Femur (tissue), 1 donor: ENCODE results near the gene PLCB1.
A peak's percentile ranks its signal among the peaks of the same experiment; 100 is the strongest.

ENCODE experiments used
- DNase-seq: peaks from one replicate; pipeline ENCODE4 v3.0.0-alpha.2; 2017

Gene PLCB1

GRCh38 chr20:8749986-8750385 is 617.9 kb downstream of the PLCB1 start:
- DNase-seq = no peak

- no peak for DNase-seq
These were observed 623.5 kb downstream of the PLCB1 start for GRCh38 chr20:8755340-8756118.

GRCh38 chr20:8756410-8756809 is 624.3 kb downstream of the PLCB1 start:
- no peak for DNase-seq

GRCh38 chr20:8757146-8757545 is 625.1 kb downstream of the PLCB1 start:
- DNase-seq = no peak

DNA sequence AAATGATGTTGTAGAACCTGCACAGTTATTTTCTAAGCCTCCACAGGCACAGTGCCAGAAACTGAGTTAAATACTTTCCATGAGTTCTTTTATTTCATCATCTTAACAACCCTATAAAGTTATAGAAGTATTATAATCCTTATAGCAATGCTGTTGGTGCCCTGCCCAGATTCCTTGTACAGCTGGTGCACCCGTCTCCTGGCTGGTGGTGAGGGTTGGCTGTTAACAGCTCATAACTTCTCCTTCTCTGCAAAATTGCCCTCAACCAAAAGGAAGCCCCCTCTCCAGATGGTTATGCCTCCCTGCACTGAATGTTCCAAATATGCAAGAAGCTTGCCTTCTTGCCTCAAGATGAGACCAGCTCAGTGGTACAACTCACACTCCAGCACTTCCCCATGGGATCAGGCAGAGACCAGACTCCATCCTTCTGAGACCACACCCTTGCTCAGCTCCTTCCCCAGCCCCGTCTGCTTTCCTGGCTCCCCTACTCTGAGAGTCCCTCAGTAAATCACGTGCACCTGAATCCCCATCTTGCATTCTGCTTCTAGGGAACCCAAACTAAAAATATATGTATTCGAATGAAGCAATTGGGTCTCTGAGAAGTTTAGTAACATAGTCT is 632.4 kb downstream of the PLCB1 start:
- peak; percentile 45 for DNase-seq

GRCh38 chr20:8766868-8767390 is 634.9 kb downstream of the PLCB1 start:
- no peak for DNase-seq

DNA sequence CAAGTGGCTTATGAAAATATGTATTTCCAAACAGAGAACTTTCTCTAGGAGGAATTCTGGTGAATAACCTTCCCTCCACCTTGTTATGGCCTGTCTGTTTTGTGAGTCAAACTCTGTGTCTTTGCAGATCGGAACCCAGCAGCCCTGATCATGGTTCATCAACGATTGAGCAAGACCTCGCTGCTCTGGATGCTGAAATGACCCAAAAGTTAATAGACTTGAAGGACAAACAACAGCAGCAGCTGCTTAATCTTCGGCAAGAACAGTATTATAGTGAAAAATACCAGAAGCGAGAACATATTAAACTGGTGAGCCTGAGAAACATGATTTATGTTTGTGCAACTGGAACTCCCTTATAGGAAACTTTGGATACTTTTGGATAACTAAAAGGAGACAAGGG is 642.3 kb downstream of the PLCB1 start:
- DNase-seq = no peak

GRCh38 chr20:8777911-8778310 is 645.8 kb downstream of the PLCB1 start:
- no peak for DNase-seq

- no peak for DNase-seq
These were observed 646.3 kb downstream of the PLCB1 start for GRCh38 chr20:8778387-8778786.

DNA sequence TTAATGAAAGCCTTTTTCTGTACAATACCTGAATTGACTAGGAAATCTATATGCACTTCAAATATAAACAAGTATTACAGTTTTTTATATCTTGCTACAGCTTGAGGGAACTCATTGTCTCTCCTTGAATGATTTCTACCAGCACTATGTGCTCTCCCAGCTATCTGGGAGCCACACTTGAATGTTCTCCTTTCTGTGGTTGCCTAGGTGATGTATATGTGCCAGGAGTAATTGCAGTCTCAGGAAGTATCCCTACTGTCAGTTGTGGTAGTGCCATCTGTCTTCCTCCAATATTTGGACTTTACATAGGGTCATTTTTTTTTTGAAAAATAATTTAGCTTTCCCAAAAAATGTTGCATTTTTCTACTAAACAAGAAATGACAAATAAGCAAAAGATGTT is 648.8 kb downstream of the PLCB1 start:
- DNase-seq = no peak

- no peak for DNase-seq
These were observed 650.7 kb downstream of the PLCB1 start for GRCh38 chr20:8782804-8783203.

DNA sequence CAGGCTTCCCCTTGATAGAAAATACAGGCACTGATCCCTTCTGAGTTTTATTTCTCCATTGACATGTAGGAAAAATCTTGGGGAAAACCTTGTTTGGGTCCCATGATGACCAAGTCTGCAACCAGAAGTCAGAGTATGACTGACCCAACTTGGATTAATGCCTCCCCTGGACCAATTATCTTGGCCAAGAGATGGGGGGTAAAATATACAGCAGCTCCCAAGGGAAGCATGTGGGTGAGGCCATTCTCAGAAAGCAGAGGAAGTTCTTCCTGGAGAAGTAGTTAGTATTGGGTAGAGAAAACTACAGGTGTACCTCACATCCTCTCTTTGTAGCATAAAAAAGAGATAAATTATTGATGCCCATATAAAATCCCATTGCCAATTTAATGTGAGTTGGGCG is 651.7 kb downstream of the PLCB1 start:
- DNase-seq = no peak

DNA sequence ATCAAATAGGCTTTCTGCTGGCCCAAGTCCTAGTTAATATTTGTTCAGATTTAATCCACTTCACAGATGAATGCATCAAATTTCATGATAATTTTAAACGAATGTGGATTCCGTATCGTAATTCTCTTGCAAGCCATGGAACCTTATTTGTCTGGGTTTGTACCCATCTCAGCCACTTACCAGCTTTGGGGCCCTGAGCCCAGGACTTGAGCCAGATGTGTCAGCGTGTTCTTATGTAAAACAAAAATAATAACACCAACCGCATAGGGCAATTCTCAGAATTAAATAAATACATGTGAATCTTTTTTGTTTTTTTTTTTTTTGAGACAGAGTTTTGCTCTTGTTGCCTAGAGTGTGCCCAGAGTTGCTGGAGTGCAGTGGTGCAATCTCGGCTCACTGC is 654.3 kb downstream of the PLCB1 start:
- no peak for DNase-seq

DNA sequence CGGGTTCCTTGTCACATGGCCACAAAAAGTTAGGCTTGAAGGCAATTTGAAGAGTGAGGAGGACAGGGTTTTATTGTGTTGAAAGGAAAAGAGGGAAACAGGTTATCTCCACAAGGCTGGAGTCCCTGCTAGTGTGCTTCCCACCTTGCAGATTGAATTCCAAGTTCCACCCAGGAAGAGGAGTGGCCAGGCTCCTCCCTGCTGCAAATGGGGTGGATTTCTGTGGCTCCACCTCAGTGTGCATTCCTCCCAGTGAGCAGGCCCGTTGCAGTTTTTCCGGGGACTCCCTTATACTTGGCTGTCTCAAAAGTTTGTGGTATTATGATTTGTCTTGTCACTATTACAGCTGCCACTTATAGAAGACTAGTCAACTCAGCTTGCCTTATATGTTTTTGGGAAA is 655.0 kb downstream of the PLCB1 start:
- DNase-seq = no peak

DNA sequence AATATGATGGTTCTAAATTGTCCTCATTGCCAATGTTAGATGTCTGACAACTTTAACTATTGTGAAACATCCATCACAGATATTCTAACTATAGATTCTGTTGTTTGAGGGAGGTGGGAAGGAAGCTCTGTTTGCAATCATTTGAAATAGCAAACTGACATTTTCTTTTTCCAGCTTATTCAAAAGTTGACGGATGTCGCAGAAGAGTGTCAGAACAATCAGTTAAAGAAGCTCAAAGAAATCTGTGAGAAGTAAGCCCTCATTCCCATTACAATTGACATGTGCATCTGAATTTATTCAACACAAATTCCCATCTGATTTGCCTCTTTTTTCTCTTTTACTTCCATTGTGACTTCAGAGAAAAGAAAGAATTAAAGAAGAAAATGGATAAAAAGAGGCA is 656.2 kb downstream of the PLCB1 start:
- no peak for DNase-seq

DNA sequence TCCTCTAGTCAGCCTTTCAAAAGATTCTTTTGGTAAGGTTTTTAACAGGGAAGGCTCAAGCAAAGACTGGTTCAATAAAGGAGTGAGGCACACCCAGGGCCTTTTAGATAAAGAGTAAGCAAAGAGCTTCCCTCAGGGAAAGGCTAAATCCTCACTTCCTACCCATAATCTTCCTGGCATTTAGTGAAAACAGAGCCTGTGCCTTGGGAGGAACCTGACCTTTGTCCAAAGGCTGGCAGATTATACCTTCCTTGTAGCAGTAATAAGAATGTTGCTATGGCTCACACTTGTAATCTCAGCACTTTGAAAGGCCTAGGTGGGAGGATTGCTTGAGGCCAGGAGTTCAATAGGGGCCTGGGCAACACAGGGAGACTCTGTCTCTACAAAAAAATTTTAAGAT is 656.8 kb downstream of the PLCB1 start:
- no peak for DNase-seq

DNA sequence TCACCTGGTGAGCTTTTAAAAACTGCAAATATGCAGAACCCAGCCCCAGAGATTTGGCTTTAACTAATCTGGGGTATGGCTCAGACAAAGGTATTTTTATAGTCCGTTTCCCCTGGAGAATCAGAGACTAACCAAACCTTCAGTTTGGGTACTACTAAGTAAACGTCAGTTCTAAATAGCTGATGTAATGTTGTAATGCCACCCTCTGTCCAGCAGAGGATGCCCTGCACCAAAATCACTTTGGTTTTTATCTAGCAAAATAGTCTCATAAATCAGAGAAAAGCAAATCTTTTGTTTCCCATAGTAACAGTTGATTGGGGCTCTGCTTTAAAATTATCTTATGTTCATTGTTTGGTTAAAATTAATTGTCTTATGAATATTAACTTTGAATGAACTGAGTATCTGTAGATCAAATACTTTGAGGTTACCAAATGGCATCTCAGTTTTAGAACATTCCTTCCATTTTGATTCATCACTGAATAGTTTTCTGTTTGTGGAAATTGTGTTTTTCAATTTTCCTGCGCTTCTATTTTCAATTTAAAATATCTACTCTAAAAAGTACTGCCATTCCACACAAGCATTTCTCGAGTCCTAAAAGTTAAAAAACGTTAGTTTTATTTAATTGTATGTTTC is 658.5 kb downstream of the PLCB1 start:
- DNase-seq = no peak

DNA sequence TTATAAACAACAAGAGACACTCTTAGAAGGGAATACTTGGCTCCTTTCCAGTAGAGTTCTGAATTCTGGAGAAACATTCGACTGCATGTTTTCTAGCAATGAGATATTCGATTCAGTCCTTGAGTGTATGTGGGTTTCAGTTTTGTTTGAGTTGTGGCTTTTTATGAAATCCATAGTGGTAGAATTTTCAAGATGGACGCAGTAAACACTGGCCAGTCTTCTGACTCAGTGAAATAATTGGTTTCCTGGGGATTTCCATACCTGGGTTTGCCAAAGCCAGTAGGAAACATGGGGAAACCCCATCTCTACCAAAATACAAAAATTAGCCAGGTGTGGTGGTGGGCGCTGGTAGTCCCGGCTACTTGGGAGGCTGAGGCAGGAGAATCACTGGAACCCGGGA is 663.3 kb downstream of the PLCB1 start:
- DNase-seq = no peak

GRCh38 chr20:8796088-8796660 is 664.1 kb downstream of the PLCB1 start:
- peak; percentile 42 for DNase-seq

- DNase-seq = no peak
These were observed 666.4 kb downstream of the PLCB1 start for GRCh38 chr20:8798505-8798904.

DNA sequence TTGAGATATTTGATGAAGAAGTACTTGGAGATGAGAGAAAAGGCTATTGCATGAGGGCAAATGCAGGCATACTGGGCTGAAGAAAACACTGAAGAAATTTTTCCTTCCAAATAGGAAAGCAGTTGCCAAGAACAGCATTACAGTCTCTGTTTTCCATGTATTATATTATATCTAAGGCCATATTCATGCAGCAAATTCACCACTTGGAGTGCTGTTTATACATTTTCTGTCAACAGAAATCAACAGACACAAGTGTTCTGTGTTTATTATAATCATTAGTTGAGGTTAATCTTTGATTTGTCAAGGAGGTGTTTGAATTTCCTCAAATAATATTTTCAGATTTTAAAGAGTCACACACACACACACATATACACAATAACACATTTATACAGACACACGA is 668.0 kb downstream of the PLCB1 start:
- no peak for DNase-seq

GRCh38 chr20:8801686-8802085 is 669.6 kb downstream of the PLCB1 start:
- no peak for DNase-seq

DNA sequence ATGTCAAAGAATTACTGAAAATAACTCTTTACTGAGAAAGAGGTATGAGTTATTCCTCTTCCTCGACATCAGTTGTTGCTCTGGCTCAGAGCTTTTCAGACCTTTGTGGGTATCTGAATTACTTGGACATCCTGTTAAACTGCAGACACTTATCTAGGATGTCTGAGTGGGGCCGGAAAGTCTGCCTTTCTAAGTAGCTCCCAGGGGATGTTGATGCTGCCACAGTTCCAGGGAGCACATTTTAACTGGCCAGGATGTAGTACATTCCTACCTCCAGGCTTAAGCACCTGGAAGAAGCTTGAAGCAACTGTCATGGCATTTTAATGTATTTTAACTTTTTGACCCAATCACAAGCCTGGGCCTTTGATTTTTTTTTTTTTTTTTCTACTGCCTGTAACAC is 671.0 kb downstream of the PLCB1 start:
- no peak for DNase-seq

- no peak for DNase-seq
These were observed 671.9 kb downstream of the PLCB1 start for GRCh38 chr20:8803941-8804340.
